HG03196 (cell line): ENCODE results near the gene ELF4.

Experiments
- ATAC-seq: cut with Tn5 transposase; IDR thresholded peaks from one replicate; pipeline ENCODE4 v1.9.1; 2021; ENCODE audit not compliant: unreplicated experiment

ELF4 gene

DNA sequence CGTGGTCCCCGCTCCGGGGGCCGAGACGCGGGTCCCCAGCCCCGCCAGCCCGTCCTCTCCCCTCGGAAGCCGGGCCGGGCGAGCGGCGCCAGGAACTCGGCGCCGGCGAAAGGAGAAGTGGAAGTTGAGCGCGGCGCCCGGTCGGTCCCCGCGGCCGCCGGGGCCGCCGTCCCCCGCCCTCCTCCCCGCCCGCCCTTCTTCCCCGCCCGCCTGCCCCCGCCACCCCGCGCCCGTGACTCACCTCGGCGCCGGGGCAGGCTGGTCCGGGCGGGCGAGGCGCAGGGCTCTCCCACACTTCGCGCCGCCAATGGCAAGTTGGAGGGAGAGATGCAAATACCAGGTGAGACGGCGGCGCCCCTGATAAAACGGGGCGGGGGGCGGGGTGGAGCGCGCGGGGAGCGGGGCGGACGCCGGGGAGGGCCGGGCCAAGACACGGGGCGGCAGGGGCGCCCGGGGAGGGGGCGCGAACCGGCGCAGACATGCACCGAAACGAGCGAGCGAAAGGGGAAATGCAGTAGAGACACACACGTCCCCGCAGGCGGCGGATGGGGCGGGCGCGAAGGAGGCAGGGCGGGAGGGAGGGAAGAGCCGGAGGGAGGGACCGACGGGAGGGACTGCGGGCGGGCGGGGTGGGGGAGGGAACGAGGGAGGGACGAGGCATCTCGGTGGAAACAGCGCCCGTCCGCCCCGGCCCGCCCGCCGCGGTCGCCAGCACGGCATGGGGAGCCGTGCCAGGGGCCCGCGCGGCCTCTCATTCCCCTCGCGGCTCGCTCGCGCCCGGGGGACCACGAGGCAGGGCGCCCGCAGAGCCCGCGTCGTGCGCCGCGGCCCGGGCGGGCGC lies at the start of gene ELF4:
Gene ELF4, minus strand, starts transcription at position 119 of the 841 bp plus-strand sequence. CDS start 29,167 bp downstream, outside the sequence.
- peak; percentile 37 for ATAC-seq

GRCh38 chrX:130159776-130160175 lies 49.5 kb upstream of the ELF4 start:
- no peak for ATAC-seq

DNA sequence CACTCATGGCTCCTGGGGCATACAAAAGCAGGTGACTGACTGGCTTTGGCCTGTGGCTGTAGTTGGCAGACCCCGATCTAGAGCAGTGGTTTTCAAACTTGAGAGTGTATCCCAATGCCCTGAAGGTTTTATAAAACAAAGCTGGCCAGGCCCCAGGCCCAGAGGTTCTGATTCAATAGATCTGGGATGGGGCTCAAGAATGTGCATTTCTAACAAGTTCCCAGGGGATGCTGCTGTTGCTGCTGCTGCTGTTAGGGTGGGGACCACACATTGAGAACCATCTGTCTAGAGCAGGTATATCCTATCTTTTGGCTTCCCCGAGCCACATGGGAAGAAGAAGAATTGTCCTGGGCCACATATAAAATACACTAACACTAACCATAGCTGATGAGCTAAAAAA lies 48.0 kb upstream of the ELF4 start:
- ATAC-seq, result no peak

GRCh38 chrX:130155564-130155963 lies 45.3 kb upstream of the ELF4 start:
- ATAC-seq, result no peak

- no peak for ATAC-seq
Observed at GRCh38 chrX:130147631-130148030, 37.3 kb upstream of the ELF4 start.

DNA sequence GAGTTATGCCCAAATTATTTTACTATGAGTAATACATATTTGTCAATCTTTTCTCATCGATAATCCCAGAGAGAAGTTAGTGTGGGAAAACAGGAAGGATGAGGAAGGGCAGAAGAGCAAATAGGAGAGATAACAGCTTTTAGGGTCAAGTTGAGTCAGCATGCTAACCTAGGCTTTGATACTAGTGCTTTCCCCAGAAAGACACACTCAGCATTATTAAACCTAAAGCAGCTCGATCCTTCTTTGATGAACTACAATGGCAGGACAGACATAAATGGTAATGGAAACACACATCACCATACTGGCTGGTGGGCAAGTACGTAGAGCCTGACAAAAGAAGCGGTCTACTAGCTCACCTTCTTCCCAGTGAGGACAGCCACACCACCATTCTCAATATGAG lies 34.8 kb upstream of the ELF4 start:
- no peak for ATAC-seq

DNA sequence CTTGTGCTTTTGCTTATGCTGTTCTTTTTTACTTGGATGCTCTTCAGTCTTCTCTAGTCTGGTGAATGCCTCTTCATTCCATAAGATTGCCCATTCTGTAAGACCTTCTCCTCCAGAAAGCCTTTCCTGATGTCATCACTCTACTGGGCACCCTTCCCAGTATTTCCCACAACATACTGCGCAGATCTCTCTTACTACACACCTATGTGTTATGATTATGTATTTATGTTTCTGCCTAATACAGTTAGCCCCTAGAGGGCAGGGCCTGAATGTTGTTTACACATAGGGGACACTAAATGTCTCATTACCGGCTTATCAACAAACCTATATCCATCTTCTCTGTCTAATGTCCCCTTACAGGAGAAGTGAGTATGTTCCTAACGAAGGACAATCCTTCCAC lies 34.2 kb upstream of the ELF4 start:
- no peak for ATAC-seq

GRCh38 chrX:130139474-130140201 lies 29.3 kb upstream of the ELF4 start:
- ATAC-seq, result no peak

GRCh38 chrX:130136961-130137360 lies 26.7 kb upstream of the ELF4 start:
- ATAC-seq, result no peak

- ATAC-seq, result no peak
Observed at GRCh38 chrX:130136496-130136895, 26.2 kb upstream of the ELF4 start.

DNA sequence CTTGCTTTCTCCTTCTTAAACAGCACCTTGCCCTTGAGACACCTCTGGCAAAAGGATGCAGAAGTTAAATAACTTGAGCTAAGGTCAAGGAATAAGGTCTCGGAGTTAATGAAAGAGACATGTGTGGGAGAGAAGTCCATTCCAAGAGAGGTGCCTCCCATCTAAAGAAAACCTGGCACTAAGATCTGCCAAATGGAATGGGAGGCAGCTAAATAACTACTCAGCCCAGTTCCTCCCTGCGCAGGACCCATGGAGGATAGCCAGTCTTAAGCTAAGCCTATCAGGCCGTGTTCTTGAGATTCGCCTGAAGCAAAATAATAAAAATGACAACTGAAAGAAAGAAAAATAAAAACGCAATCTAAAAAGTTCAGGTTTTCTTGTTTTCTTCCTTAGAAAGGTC lies 20.7 kb upstream of the ELF4 start:
- no peak for ATAC-seq

DNA sequence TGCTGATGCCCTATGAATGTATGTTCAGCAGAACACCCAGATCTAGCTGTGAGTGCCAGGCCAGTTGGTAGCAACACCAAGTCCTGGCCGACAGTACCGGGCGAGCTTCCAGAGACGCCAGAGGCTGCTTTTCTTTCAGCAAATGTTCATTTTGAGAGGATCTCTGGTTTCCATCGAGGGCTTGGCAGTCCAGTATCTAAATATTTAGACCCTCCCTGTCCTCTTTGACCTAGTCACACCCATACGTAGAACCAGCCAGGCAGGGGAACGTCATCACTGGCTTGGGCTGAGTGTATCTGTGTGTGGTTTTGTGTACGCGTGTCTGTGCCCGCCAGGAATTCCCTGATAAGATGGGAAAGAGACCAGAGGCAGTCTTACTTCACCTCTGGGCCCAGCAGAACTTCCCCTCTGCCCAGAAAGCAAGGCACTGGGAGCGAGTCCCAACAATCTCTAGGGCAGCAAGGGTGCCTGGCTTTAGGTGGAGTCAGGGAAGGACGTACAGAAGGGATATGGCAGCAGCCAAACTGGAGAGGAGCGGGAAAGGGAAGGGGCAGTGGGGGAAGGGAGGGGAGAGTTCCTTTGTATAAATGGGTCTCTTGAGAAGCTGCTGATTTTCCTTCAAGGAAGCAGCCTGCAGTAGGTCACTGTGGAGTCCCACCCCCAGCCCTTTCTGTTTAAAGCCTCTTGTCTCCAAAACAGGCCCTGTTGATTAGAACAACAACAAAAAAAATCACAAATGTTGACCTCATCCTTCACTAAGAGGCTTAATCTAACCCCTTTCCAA lies 15.0 kb upstream of the ELF4 start:
- ATAC-seq, result no peak

DNA sequence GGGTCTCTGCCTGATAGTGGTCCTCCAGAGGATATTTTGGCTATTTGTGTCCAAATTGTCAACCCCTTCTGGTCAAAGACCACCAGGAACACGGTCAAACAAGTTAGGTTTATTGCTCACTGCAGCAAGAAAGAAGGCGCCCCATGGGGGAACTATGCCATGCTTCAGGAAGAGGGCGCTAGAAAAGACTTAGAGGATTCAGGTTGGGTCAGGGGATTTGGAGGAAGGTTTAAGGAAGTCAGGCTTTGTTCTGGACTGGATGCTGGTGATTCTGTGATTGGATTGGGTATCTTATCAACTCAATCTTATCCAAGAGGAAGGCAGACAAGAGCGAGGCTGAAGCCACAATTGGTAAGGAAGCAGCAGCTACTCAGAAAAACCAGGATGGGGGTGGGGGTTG lies 14.3 kb upstream of the ELF4 start:
- no peak for ATAC-seq

DNA sequence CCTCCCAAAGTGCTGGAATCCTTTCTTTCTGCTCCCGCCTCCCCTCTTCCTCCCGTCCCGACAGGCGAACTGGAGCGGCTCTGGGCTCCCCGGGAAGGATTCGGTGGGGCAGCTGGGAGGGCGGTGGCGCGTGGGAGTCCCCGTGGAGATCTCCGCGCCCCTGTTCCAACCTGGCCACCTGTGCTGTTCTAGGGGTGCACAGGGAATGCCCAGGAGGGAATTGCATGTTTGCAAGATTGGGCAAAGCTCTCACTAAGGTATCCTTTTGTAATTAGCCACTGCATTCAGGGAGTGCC lies 11.2 kb upstream of the ELF4 start:
- no peak for ATAC-seq

DNA sequence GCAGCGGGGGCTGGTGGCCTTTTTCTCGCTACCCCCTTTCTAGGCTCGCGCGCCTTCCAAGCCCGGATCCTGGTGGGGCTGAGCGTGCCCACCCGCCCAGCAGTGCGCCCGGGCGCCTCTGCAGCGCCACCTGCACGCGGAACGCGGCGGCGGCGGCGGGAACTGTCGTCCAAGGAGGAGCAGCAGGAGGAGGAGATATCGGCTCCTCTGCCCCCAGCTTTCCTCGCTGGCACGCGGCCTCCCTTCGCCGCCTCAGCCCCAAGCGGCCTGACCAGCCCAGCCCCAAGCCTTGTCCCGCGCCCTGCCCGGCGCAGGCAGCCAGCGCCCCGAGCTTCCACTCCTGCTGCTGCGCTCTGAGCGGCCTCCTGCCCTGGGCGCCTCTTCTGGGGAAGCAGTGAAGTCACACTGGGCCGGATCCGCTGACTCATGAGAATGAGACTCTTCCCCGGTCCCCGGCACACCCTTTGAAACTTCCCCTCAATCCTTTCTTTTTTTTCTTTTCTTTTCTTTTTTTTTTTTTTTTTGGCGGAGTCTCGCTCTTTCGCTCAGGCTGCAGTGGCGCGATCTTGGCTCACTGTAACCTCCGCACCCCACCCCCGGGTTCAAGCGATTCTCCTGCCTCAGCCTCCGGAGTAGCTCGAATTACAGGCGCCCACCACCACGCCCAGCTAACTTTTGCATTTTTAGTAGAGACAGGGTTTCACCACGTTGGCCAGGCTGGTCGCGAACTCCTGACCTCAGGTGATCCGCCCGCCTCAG lies 10.6 kb upstream of the ELF4 start:
- ATAC-seq, result peak; percentile 69

GRCh38 chrX:130120321-130120731 lies 10.0 kb upstream of the ELF4 start:
- peak; percentile 23 for ATAC-seq

- ATAC-seq, result no peak
Observed at GRCh38 chrX:130119312-130119898, 9.1 kb upstream of the ELF4 start.

GRCh38 chrX:130118441-130119311 lies 8.4 kb upstream of the ELF4 start:
- no peak for ATAC-seq

DNA sequence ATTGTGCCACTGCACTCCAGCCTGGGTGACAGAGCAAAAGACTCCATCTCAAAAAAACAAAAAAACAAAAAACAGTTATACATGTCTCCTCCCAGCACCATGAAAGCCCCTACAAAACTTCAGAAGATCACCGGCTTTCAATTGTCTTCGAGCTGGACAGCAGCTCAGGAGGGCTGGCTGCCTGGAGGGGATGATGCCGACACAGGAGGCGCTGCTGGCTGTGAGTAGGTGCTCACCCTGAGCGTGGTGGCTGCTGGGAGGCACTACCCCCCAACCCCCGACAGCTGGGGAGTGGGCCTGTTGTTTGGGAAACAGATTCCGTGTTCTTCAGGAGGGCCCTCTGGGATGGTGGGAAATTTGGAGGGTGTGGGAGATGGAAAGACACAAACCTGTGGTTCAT lies 6.9 kb upstream of the ELF4 start:
- no peak for ATAC-seq
